ENCODE measurements around the gene AFF2.

The AFF2 gene

DNA sequence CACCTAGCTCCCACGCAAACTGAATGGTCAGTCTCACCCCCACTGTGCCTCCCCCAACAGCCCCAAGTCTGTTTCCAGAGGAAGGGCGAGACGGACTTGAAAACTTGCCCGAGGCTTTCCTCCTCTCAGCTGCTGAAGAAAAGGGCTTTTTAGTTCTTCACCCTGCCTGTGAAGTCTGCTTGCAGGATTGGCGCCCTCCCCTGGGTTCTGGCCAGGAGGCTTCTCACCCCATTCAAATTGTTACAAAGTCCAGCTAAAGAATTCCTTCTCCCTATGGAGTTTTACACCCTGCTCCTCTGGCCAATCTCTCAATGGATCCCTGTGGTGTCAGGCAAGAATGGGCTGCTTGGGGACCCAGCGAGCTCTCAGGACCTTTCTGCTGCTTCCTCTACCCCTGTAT lies 241.0 kb downstream of the AFF2 start:
- DNase-seq (ENCODE audit: low spot score), result no peak

DNA sequence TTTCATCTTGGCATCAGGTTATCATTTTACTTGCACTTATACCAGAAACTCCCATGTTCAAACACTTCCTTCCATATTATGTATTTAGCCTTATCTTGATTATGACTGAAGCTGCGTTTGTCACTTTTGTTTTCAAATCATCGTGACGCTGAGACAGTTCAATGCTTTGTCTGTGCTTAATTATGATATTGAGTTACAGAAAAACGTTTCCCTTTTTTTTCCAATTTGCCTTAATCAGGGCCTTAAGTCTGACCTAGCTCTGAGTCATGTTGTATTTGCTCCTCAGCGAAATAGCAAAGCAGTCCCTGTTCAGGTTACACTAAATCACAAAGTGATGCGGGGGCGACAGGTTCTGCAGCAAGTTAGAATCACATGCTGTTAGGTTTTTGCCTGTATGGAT lies 254.7 kb downstream of the AFF2 start:
- DNase-seq (ENCODE audit: low spot score), result no peak

DNA sequence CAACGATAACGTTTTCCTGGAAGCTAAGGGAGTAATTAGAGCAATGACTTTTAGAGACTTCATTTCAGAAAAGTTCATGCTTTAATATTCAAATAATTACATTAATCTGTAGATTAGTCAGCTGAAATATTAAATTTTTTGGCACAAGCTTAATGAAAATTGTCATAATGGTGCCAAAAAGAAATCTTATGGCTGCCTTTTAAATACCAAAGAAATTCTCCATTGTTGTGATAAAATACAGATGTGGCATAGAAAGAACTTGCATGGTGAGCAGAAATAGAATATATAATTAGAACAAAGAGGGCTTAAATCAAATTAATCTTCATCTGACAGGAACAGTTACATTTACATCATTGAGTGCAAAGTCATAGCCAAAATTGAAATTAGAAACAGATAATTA lies 263.5 kb downstream of the AFF2 start:
- no peak for DNase-seq (ENCODE audit: low spot score)

DNA sequence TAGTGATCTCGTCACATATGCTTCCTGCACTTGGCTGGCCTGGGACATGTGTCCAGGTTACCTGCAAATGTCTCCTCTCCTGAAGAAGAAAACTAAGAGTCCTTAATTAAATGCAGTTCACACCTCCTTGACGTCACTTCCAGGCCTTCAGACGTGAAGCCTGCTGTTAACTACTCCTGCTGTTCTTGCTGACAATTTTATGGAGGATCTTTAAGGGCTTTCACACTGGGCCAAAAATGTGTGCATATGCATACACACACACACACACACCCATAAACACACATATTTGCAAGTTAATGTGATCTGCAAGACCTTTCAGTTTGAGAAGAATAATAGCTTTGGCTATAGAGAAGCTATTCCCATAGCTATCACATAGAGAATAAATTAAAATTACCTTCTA lies 267.9 kb downstream of the AFF2 start:
- no peak for DNase-seq (ENCODE audit: low spot score)

DNA sequence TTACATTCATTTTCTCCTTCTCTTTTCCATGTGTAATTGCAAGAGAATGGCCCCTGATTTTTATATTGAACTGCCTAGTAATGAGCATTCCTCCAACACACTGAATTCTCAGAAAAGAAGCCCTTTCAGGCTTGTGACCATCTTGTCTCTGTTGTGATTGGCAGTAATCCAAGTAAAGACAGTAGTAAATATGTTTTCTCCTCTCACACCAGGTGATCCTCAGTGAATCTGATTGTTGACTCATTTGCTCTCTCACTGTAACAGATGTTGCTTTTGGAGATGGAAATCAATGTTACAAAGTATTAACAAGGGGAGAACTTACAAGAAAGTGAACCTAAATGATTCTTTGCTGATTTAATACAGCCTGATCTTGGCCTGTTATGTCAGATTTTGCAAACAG lies 271.0 kb downstream of the AFF2 start:
- DNase-seq (ENCODE audit: low spot score), result no peak

DNA sequence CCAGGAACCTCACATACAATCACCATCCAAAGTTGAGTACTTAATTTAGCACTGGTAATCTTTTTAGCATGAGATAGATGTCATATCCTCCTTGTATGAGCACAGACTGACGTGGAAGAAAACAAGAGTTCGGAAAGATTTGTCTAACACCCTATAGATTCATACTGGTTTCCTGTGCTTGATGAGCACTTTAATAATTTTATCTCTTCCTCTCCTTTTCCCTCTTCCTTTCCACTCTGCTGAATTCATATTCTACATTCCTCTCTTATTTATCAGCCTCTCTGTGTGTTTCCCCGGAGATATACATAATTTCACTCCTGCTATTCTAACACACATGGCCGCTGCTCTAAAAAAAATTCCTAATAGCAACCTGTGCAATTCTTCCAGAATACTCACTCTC lies 273.9 kb downstream of the AFF2 start:
- DNase-seq (ENCODE audit: low spot score), result no peak

DNA sequence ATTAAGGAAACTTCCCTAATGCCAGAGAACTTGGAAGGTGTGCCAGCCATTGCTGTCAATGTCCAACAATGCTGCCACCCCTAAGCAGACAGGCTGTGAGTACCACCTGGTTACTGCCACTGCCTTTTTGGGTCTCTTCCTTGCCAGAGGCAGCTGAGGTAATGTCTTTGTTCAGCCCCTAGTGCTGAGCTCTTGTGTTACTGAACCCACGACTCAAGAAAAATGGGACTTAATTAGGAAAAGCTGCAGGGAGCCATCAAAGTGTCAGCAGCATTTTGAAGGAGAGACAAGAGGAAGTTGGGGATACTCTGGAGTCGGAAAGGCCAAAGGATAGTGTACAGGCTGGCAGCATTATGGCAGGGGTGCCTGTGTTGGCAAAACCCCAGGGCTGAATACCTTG lies 283.7 kb downstream of the AFF2 start:
- DNase-seq (ENCODE audit: low spot score), result no peak

DNA sequence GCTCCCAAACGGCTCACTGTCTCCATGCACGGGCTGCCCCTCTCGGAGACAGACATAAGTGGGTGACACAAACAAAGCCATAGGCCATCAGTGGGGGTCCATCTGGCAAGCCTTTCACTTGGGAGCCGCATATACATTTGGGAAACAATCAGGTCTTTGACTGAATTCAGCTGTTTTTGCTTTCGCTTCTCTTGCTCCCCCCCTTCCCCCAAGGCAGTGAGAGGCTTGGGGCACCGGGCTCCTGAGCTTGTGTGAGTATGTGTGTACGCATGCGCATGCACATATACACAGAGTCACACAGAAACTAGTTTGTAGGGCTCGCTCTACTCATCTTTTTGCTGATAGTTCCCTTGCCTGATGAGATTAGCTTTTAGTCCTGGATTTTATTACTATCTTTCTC lies 284.4 kb downstream of the AFF2 start:
- no peak for DNase-seq (ENCODE audit: low spot score)

DNA sequence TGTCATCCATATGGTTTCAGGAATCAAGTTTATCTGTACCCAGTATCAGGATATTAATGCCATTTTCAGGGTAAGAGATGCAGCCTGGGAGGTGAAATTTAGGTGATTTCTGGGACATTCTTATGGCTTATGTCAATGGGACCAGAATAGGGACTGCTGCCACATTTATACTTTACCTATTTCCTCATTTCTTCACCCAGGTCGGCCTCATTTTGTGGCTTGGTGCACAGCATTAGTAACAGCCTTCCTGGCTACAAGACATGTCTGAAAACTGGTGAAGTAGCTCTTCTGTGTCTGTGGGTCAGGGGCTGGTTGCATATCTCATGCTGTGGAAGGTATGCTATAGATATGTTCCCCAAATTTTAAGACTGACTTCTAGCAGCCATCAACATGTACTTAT lies 284.8 kb downstream of the AFF2 start:
- no peak for DNase-seq (ENCODE audit: low spot score)

DNA sequence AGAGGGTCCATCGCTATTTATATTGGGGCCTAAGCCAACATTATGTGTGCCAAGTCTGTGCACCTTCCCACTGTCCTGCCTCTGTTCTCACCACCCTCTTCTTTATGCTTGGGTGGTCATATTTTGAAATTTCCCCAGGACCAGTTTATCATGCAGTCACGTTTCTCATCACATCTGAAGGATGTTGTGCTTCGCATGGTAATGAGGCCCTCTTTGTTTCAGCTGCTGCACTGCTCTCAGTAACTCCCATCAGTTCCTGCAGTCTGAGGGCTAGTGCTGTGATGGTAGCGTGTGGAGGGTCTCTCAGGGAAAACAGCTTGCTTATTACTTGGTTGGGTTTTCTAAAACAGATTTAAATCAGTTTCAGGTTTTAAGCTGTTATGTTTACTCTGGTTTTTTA lies 288.0 kb downstream of the AFF2 start:
- DNase-seq (ENCODE audit: low spot score), result no peak

DNA sequence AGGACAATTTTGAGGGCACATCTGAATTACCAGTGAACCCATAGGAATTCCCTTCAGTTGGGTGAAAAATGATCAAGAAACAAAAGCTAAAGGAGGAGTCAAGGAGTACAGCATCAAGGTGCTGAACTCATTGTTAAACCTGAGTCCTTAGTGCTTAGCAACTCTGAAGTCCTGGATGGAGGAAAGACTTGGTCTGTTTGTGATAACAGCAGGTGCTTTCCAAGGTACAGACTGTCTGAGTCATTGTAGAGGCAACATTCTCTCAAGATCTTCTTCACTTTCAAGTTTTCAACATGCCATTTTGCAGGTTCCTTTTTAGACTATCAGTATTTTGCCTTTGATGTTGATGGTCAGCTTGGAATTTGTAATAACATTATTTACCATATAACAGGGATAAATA lies 293.9 kb downstream of the AFF2 start:
- DNase-seq (ENCODE audit: low spot score), result no peak

DNA sequence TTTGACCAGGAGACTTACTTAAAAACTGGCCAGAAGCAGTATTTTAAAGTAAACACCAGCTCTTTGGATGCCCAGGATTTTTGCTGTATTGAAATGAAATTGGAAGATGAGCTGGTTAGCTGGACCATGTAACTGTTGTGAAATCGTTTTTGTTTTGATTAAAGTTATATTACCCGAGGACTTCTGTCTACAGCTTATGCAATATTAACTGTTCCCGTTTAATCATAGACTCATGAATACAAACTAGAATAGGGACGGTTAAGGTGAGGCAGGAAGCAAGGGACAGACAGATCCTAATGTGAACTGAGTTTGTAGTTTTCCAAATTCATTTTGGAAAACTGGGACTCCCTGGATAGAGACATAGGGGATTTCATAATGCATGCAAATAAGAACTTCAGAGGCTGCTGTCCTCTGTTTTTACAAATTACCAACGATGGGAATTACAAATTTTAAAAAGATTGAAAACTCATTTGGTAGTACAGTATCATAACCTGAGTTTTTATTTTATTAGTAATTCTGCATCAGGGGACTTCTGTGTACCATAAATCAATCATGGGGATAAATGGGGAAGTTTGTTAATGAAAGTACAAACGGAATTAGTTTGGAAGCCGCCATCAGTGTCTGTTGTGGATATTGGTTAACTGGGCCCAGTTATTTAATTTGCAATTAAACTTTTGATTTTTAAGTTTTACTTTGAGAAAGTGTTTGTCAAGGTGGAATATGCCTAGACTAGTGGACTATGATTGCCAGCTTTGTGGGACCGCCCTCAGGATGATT lies 304.4 kb downstream of the AFF2 start:
- DNase-seq (ENCODE audit: low spot score), result no peak

DNA sequence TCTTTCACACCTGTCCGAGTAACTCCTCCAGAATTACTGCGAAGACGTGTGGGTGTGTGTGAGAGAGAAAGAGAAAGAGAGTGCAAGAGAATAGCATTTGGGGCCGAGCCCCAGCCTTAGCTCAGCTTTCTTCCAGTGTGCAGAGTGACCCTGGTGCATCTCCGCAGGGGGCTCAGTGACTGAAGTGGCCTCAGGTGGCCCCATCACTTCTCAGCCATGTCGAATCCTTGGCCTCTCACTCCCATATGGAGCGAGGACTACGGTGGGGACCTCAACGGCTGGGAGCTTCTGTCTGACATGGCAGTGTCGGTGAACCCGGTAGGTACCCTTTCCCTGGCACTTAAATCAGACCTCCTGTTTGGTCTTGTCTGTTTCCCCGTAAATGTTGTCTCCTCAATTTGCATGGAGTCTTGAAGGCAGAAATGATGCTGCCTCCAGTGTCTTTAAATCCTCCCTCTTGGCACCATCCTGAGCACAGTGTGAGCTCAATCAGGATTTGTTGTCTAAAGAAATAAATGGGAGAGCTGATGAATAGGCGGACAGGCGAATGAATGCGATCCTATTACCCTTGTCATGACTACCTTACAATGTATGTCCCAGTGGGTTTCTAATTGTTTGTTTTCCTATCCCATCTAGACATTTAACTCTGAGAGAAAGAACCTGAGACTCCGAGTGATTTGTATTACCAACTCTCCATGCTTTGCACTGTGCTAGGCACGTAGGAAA lies 305.9 kb downstream of the AFF2 start:
- DNase-seq (ENCODE audit: low spot score), result no peak

DNA sequence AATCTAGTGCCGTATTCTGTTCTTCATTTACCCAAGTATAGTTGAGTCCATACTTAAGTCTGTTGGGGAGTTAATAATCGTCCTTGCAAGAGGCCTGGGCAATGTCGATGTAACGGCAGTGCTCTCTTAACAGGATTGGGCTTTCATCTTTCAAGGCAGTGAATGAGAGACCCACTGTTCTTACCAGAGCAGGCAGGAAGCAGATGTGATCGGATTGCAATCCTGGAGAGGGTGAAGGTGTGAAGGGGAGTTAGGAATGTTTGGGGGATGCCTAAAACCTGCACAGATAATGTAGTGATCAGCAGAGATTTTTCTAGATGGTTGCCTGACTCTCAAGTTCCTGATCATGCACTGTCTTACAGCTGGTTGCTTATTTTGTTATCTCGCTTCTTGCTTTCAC lies 308.4 kb downstream of the AFF2 start:
- no peak for DNase-seq (ENCODE audit: low spot score)

DNA sequence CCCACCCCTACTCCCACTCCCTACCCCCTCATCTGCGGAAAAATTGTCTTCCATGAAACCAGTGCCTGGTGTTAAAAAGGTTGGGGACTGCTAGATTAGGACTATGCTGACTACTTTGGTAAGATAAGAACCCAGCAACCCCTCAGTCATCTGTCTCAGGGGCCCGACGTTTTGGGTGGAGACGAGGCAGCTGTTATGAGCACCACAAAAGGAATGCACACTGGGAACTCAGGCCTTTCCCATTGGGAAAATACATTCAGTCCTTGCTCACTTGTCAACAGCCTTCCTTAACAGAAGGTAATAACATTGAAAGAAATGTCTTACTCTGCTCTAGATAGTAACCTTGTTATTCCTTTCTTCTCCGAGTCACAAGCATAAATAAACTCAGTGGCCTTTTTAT lies 310.8 kb downstream of the AFF2 start:
- DNase-seq (ENCODE audit: low spot score), result no peak

DNA sequence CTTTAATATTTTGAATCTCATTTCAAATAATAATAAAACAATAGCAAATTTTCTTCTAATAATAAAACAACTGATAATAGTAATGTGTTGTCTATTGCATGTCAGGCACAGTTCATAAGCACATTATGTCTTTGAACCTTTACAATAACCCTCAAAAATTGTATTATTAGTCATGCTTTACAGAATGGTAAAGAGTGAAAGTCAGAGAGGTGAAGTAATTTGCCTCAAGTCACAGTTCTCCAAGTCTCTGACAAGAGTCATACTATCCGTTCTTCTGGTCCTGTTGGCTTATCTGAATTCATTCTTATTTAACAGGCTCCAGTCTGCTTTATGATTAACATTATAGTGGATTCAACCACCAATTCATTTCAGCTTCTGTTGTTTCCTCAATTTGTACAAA lies 313.0 kb downstream of the AFF2 start:
- DNase-seq (ENCODE audit: low spot score), result no peak

DNA sequence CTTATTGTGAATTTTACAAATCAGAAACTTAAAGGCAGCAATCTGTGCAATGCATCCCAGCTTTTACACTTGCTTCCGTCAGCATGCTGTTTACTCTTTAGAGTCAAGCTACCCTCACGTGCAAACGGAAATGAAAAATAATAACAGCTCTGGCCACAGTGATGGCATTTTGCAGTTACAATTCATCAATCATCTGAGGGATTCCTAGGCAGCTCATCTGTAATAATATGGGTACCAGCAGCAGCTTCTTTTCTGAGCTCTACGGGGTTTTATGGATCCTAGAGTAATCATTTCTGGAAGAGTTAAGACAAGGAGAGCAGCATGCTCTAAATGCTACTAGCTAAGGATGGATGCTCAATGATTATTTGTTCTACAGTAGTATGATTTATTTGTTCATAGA lies 313.6 kb downstream of the AFF2 start:
- no peak for DNase-seq (ENCODE audit: low spot score)

DNA sequence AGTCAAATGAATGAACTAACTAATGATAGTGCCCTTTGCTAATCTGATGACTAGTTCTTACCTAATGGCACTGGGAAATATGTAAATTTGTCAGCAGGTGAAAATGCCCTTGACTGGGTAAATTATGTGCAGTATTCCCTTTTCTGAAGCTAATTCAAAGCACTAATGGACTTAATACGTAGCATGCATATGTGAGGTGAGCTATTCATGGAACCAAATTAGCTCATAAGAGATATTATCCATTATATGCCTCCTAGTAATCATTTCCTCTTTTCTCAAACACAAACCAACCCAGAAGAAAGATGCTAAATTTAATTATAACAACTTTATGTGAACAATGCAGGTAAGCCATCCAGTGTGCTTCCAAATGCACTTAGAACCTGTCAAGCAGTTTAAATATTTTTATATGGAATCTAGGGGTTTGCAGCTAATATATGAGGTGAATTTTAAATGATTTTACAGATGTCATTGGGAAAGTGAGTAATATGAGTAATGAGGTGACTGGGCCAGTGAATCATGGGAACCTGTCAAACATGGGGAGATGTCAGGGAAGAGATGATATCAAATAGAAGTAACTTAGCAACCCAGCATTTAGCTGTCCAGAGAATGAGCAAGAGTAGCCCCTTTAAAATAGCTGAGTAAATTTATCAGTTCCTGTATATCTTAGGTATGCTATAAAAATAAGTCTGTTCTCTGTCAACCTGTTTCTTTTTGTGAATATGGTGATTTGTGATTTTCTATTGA lies 315.0 kb downstream of the AFF2 start:
- DNase-seq (ENCODE audit: low spot score), result no peak

DNA sequence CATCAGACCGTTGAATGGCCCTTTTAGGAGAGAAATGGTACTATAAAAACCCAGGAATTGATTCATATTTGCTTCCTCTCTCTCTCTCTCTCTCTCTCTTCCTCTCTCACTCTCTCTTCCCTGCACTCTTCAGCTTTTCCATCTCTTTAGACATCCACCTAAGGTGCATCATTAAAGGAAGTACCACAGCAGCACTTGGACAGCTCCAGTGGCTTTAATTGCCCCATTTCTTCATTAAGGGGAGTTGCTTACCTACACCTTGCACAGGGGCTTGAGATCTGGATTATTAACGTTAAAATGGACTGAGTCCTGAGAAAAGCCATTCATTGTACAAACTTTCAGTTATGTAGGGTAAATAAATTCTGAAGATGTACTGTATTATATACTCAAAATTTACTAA lies 323.6 kb downstream of the AFF2 start:
- no peak for DNase-seq (ENCODE audit: low spot score)

DNA sequence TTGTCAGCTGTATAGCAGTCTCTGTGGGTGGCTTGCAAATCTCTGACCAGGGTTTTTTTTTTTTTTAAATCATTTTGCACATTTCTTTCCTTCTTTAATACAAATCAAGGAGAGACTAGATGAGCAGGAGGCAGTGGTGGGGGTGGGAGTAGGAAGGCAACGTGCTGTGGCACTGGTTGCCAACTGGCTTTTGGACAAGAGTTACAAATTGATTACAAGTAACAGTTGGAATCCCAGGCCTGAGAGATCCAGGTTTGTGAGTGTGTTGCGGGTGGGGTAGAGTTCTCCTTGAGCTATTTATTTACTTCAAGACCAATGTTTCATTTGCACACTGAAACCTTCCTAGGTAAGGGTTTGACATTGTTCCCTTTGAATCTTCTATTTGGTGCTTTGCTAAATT lies 325.3 kb downstream of the AFF2 start:
- DNase-seq (ENCODE audit: low spot score), result no peak

DNA sequence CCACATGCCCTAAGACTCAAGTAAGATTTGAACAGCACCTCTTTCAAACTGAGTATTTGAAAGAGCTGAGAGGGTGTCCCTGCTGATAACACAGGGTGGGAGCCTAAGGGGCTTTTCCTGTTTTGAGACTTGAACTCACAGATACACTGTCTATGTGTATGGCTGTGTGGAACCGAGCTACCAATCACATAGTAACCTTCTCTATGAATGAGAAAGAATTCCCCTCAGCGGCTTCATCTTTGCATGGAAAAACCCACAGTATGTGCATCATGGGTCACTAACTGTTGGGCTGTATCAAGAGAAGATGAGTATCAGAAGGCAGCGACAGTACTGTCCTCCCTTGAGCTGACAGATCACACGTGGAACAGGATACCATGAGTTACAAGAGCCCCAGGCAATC lies 336.3 kb downstream of the AFF2 start:
- DNase-seq (ENCODE audit: low spot score), result no peak

DNA sequence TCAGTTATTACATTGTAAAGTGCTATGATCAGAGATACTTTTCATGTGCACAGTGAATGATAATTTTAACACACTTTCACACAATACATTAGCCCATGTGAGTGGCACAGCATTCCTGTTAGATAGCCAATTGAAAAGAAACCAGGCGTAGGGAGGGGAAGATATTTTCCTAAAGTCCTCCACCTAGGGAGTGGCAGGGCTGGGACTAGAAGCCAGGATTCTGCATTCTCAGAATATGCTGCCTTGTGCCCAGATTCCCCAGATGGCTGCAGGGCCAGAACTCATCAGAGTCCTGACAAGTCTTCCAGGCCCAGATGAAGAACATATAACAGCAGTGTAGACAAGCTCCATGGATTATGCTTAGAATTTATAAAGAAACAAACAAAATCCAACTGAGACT lies 350.2 kb downstream of the AFF2 start:
- DNase-seq (ENCODE audit: low spot score), result no peak

DNA sequence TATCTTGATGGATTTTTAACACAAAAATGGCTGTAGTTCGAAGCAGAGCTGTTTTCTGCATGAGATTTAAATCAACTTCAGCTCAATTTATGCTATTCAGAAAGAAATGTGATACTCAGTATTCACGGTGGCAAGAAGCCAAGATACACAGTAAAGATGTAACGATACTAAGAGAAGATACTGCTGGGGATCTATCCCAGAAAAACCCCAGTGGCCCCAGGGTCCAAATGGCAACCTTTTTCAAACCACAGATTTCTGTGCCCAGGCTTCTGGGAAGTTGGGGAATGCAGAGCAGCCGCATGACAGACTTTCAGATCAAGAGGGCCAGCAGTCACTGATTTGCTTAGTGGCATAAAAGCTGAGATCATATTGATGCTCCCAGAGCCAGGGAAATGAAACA lies 353.9 kb downstream of the AFF2 start:
- DNase-seq (ENCODE audit: low spot score), result no peak
